Osteocyte (in vitro differentiated cells): ENCODE measurements around the gene FAM219B. TPM values are rescaled to one million over a fixed set of nuclear protein-coding genes. Genes with fewer than 3 reads are reported as not detected.

Experiments
- DNase-seq: peaks from one replicate; pipeline ENCODE4 v3.0.0; 2021; ENCODE audit warnings: mixed read lengths; ENCODE audit not compliant: unreplicated experiment; ENCODE audit errors: extremely low spot score
- H3K27ac Mint-ChIP-seq: one replicate; pipeline ENCODE4 v1.8.0; 2021; ENCODE audit warnings: mild to moderate bottlenecking, mixed read lengths; ENCODE audit not compliant: unreplicated experiment
- H3K27me3 Mint-ChIP-seq: one replicate; pipeline ENCODE4 v1.8.0; 2021; ENCODE audit warnings: mixed read lengths; ENCODE audit not compliant: unreplicated experiment
- H3K36me3 Mint-ChIP-seq: one replicate; pipeline ENCODE4 v1.8.0; 2021; ENCODE audit warnings: mixed read lengths; ENCODE audit not compliant: unreplicated experiment
- H3K4me1 Mint-ChIP-seq: one replicate; pipeline ENCODE4 v1.8.0; 2021; ENCODE audit warnings: mixed read lengths; ENCODE audit not compliant: unreplicated experiment
- H3K4me3 Mint-ChIP-seq: one replicate; pipeline ENCODE4 v1.8.0; 2021; ENCODE audit warnings: mild to moderate bottlenecking, moderate library complexity, mixed read lengths; ENCODE audit not compliant: unreplicated experiment
- H3K9me3 Mint-ChIP-seq: one replicate; pipeline ENCODE4 v1.8.0; 2021; ENCODE audit warnings: mixed read lengths; ENCODE audit not compliant: unreplicated experiment
- CTCF ChIP-seq: fragments of 200-600 bp; sonication (generic); IDR thresholded peaks from 2 replicates; pipeline ENCODE4 v1.5.0; 2021; ENCODE audit warnings: antibody characterized with exemption, mild to moderate bottlenecking, moderate library complexity
- total RNA-seq: library from RNA; stranded (reverse); gene quantifications from 2 replicates; pipeline ENCODE4 v1.2.1, GENCODE V29; 2021

Gene FAM219B
- total RNA-seq, 1 donor from 2014 or later = 70.4 TPM

- H3K36me3 Mint-ChIP-seq = peaks cover 18% of the 10 kb centered on the region
- no peak overlapping the region for H3K4me3 Mint-ChIP-seq
- DNase-seq = no peak
- TF ChIP-seq CTCF = no peak
- H3K27me3 Mint-ChIP-seq = no peaks in the 10 kb centered on the region
- H3K9me3 Mint-ChIP-seq = no peaks in the 10 kb centered on the region
- no peak overlapping the region for H3K27ac Mint-ChIP-seq
- no peaks in the 10 kb centered on the region for H3K4me1 Mint-ChIP-seq
Measured at GRCh38 chr15:74913041-74913440, 6.4 kb upstream of the FAM219B start.

DNA sequence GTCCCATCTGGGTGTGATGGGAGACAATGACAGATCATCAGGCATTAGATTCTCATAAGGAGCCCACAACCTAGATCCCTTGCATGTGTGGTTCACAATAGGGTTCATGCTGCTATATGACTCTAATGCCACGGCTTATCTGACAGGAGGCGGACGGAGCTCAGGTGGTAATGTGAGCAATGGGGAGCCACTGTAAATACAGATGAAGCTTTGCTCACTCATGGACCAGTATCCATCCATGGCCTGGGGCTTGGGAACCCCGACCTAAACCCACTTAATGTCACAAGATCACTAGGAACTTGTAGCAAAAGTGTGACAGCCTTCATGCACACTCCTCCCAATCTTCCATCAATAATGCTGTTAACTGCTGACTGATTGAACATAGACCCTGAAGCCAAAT, 2.0 kb upstream of the FAM219B start:
- H3K36me3 Mint-ChIP-seq = peaks cover 10% of the 10 kb centered on the region
- H3K27ac Mint-ChIP-seq = no peak overlapping the region
- H3K27me3 Mint-ChIP-seq = no peaks in the 10 kb centered on the region
- H3K4me3 Mint-ChIP-seq = no peak overlapping the region
- no peaks in the 10 kb centered on the region for H3K9me3 Mint-ChIP-seq
- peaks cover 28% of the 10 kb centered on the region for H3K4me1 Mint-ChIP-seq
- no peak for TF ChIP-seq CTCF
- no peak for DNase-seq

- H3K4me1 Mint-ChIP-seq = peaks cover 30% of the 10 kb centered on the region
- no peaks in the 10 kb centered on the region for H3K9me3 Mint-ChIP-seq
- peak overlapping the region; percentile 99 for H3K27ac Mint-ChIP-seq
- peak overlapping the region; percentile 99 for H3K4me3 Mint-ChIP-seq
- peaks cover 10% of the 10 kb centered on the region for H3K36me3 Mint-ChIP-seq
- DNase-seq = no peak
- TF ChIP-seq CTCF = no peak
- H3K27me3 Mint-ChIP-seq = no peaks in the 10 kb centered on the region
Measured at GRCh38 chr15:74907163-74907870, 666 bp upstream of the FAM219B start.

- H3K4me3 Mint-ChIP-seq = peak overlapping the region; percentile 86
- H3K27me3 Mint-ChIP-seq = no peaks in the 10 kb centered on the region
- no peak for TF ChIP-seq CTCF
- H3K9me3 Mint-ChIP-seq = no peaks in the 10 kb centered on the region
- DNase-seq = no peak
- peaks cover 10% of the 10 kb centered on the region for H3K36me3 Mint-ChIP-seq
- H3K27ac Mint-ChIP-seq = peak overlapping the region; percentile 87
- H3K4me1 Mint-ChIP-seq = peaks cover 34% of the 10 kb centered on the region
Measured at GRCh38 chr15:74906067-74906449, 593 bp downstream of the FAM219B start.

- Mint-ChIP-seq H3K4me3 (no peak overlapping the region), H3K9me3 (no peaks in the 10 kb centered on the region), H3K4me1 (peaks cover 34% of the 10 kb centered on the region), H3K27me3 (no peaks in the 10 kb centered on the region), H3K27ac (no peak overlapping the region), H3K36me3 (peaks cover 18% of the 10 kb centered on the region)
- TF ChIP-seq CTCF = no peak
- no peak for DNase-seq
Measured at GRCh38 chr15:74904190-74904805, 2.4 kb downstream of the FAM219B start.
